Measurements from ENCODE around the gene VAV3. TPM values are rescaled to one million over a fixed set of nuclear protein-coding genes. Genes with fewer than 3 reads are reported as not detected.

The VAV3 gene
- total and polyA plus RNA-seq, 2 donors (not counting 1 experiment from before 2014, with no cell fraction given), result not detected

GRCh38 chr1:107925565-107925964 is 39.4 kb downstream of the VAV3 start:
- no peaks in the 10 kb centered on the region for H3K9me3 ChIP-seq (ENCODE audit: control insufficient read depth, insufficient read depth, low read depth, low read length)
- H4K20me1 ChIP-seq (ENCODE audit: control insufficient read depth, extremely low read depth, insufficient read depth, low read length), result no peaks in the 10 kb centered on the region
- no peaks in the 10 kb centered on the region for H3K27me3 ChIP-seq (ENCODE audit: control insufficient read depth, insufficient read depth, low read length)
- no peaks in the 10 kb centered on the region for H3K4me1 ChIP-seq (ENCODE audit: control insufficient read depth, extremely low read depth, insufficient read depth, low read length)
- H3K9ac ChIP-seq (ENCODE audit: insufficient read depth, low read length), result no peak overlapping the region
- H3K4me2 ChIP-seq (ENCODE audit: extremely low read depth, insufficient read depth, low read length), result no peak overlapping the region
- no peak for DNase-seq (ENCODE audit: low read depth in 2 of 2)
- H3K4me3 ChIP-seq (replicated peaks in 1 of 4; ENCODE audit: control extremely low read depth in 1 of 4, insufficient read depth in 1 of 4, low read depth in 3 of 4, low read length in 4 of 4), result no peak overlapping the region
- H3K27ac ChIP-seq (ENCODE audit: insufficient read depth, low read length), result no peak overlapping the region
- no peak overlapping the region for H2AFZ ChIP-seq (ENCODE audit: low read length)
- TF ChIP-seq EZH2 (IDR thresholded peaks at IDR 0.05; ENCODE audit: low read length, missing control alignments) (no peak), CTCF (conservative IDR thresholded peaks at IDR 0.05 in 1 of 2, IDR thresholded peaks at IDR 0.05 in 1 of 2; ENCODE audit: low read depth in 1 of 2, low read length in 2 of 2) (no peak)
- no peaks in the 10 kb centered on the region for H3K79me2 ChIP-seq (ENCODE audit: control insufficient read depth, insufficient read depth, low read length)
- no peaks in the 10 kb centered on the region for H3K36me3 ChIP-seq (ENCODE audit: control insufficient read depth, insufficient read depth, low read length)

GRCh38 chr1:107920999-107921398 is 44.0 kb downstream of the VAV3 start:
- H3K9me3 ChIP-seq (ENCODE audit: control insufficient read depth, insufficient read depth, low read depth, low read length), result no peaks in the 10 kb centered on the region
- no peak overlapping the region for H3K4me3 ChIP-seq (replicated peaks in 1 of 4; ENCODE audit: control extremely low read depth in 1 of 4, insufficient read depth in 1 of 4, low read depth in 3 of 4, low read length in 4 of 4)
- H3K27me3 ChIP-seq (ENCODE audit: control insufficient read depth, insufficient read depth, low read length), result no peaks in the 10 kb centered on the region
- no peak overlapping the region for H3K27ac ChIP-seq (ENCODE audit: insufficient read depth, low read length)
- H4K20me1 ChIP-seq (ENCODE audit: control insufficient read depth, extremely low read depth, insufficient read depth, low read length), result no peaks in the 10 kb centered on the region
- DNase-seq (ENCODE audit: low read depth in 2 of 2), result no peak
- no peak overlapping the region for H3K4me2 ChIP-seq (ENCODE audit: extremely low read depth, insufficient read depth, low read length)
- no peak overlapping the region for H2AFZ ChIP-seq (ENCODE audit: low read length)
- H3K79me2 ChIP-seq (ENCODE audit: control insufficient read depth, insufficient read depth, low read length), result no peaks in the 10 kb centered on the region
- H3K9ac ChIP-seq (ENCODE audit: insufficient read depth, low read length), result no peak overlapping the region
- no peaks in the 10 kb centered on the region for H3K36me3 ChIP-seq (ENCODE audit: control insufficient read depth, insufficient read depth, low read length)
- H3K4me1 ChIP-seq (ENCODE audit: control insufficient read depth, extremely low read depth, insufficient read depth, low read length), result no peaks in the 10 kb centered on the region
- TF ChIP-seq CTCF (conservative IDR thresholded peaks at IDR 0.05 in 1 of 2, IDR thresholded peaks at IDR 0.05 in 1 of 2; ENCODE audit: low read depth in 1 of 2, low read length in 2 of 2) (no peak), EZH2 (IDR thresholded peaks at IDR 0.05; ENCODE audit: low read length, missing control alignments) (no peak)

- H3K9ac ChIP-seq (ENCODE audit: insufficient read depth, low read length), result no peak overlapping the region
- no peak overlapping the region for H3K4me2 ChIP-seq (ENCODE audit: extremely low read depth, insufficient read depth, low read length)
- TF ChIP-seq EZH2 (IDR thresholded peaks at IDR 0.05; ENCODE audit: low read length, missing control alignments) (no peak), CTCF (conservative IDR thresholded peaks at IDR 0.05 in 1 of 2, IDR thresholded peaks at IDR 0.05 in 1 of 2; ENCODE audit: low read depth in 1 of 2, low read length in 2 of 2) (no peak)
These were observed 44.4 kb downstream of the VAV3 start for GRCh38 chr1:107920561-107920960.

More at GRCh38 chr1:107920561-107920960, 44.4 kb downstream of the VAV3 start:
- Histone ChIP-seq H4K20me1 (ENCODE audit: control insufficient read depth, extremely low read depth, insufficient read depth, low read length) (no peaks in the 10 kb centered on the region), H3K4me3 (replicated peaks in 1 of 4; ENCODE audit: control extremely low read depth in 1 of 4, insufficient read depth in 1 of 4, low read depth in 3 of 4, low read length in 4 of 4) (no peak overlapping the region), H3K79me2 (ENCODE audit: control insufficient read depth, insufficient read depth, low read length) (no peaks in the 10 kb centered on the region), H3K4me1 (ENCODE audit: control insufficient read depth, extremely low read depth, insufficient read depth, low read length) (no peaks in the 10 kb centered on the region), H3K9me3 (ENCODE audit: control insufficient read depth, insufficient read depth, low read depth, low read length) (no peaks in the 10 kb centered on the region), H3K27me3 (ENCODE audit: control insufficient read depth, insufficient read depth, low read length) (no peaks in the 10 kb centered on the region), H2AFZ (ENCODE audit: low read length) (no peak overlapping the region), H3K36me3 (ENCODE audit: control insufficient read depth, insufficient read depth, low read length) (no peaks in the 10 kb centered on the region), H3K27ac (ENCODE audit: insufficient read depth, low read length) (no peak overlapping the region)
- no peak for DNase-seq (ENCODE audit: low read depth in 2 of 2)

Measured in fibroblast of lung (primary cell).